ENCODE measurements around the gene FRMD7. TPM values are rescaled to one million over a fixed set of nuclear protein-coding genes. Genes with fewer than 3 reads are reported as not detected.

FRMD7 gene
- total RNA-seq, 1 donor from 2014 or later = 0.05 TPM

GRCh38 chrX:132040066-132040465 lies 87.8 kb downstream of the FRMD7 start:
- no peak for DNase-seq (ENCODE audit: low spot score)

GRCh38 chrX:132037479-132037993 lies 90.3 kb downstream of the FRMD7 start:
- ATAC-seq (no peak), DNase-seq (ENCODE audit: low spot score) (no peak)

More at GRCh38 chrX:132040066-132040465, 87.8 kb downstream of the FRMD7 start:
- ATAC-seq = no peak

DNA sequence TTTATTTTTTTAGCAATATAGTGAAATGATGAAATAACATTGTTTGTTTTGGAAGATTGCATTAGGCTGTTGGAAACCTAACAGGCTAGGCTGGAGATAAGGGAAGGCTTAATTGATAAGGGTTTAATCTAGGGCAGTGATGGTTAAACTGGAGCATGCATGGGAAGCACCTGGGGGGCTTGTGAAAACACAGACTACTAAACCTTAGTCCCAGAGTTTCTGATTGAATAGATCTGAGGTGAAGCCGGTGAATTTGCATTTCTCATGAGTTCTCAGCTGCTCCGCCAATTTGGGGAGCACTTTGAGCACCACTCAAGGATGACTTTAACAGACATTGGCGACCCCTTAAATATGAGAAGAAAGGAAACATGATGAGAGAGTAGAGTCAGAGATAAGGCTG lies 93.2 kb downstream of the FRMD7 start:
- no peak for DNase-seq (ENCODE audit: low spot score)

DNA sequence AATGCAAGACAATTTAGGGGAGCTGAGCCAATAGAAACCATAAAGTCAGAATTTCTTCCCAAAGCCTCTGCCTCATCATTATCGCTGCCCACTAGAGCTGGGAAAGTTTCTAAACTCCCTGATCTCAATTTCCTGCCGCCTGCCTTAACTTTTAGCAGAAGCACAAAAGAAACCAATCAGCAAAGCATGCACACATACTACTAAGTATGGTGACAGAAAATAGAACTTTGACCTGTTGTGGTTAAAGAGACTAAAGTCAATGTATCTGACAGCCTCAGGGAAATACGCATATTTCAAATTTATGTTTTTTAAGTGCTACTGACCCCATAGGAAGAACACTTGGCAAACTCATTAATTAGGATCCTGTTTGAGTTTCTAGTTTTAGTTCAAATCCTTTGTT lies 94.7 kb downstream of the FRMD7 start:
- ATAC-seq = no peak
- no peak for DNase-seq (ENCODE audit: low spot score)

More for the DNA sequence above, 93.2 kb downstream of the FRMD7 start:
- ATAC-seq = peak; percentile 49

- ATAC-seq = no peak
Measured at GRCh38 chrX:132031867-132032266, 96.0 kb downstream of the FRMD7 start.

DNA sequence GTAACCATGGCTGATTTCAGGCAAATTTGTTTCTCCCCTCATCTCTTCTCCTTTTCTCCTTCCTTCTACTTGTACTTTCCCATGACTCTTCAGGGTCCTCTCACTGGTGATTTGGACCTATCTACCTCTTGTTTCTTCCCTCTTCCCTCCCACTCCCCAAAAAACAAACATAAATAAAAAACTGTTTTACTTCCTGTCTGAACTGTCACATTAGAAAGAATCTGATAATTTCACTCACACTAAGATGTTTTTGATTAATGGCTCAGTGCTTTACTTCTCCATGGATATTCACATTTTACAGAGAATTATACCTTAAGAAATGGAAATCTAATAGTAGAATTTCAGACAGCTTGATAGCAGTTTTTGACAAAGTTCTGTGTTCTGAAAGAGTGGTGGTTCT lies 97.6 kb downstream of the FRMD7 start:
- ATAC-seq (no peak), DNase-seq (ENCODE audit: low spot score) (no peak)

More at GRCh38 chrX:132031867-132032266, 96.0 kb downstream of the FRMD7 start:
- no peak for DNase-seq (ENCODE audit: low spot score)

Other genes with a start within 250 kb of the FRMD7 start
- gene STK26, start 104.7 kb downstream of the FRMD7 start, total RNA-seq = 3.2 TPM
- gene RAP2C, start 91.4 kb upstream of the FRMD7 start, total RNA-seq = 30.1 TPM